ENCODE data around the gene LDLRAD2. TPM values are rescaled to one million over a fixed set of nuclear protein-coding genes. Genes with fewer than 3 reads are reported as not detected.
"Not testable (repeated sequence)": the region's sequence is repeated elsewhere in the genome, so short reads cannot be mapped to it uniquely, and the experiment has no call there.

LDLRAD2 gene
- total RNA-seq, 2 experiments from 2014 or later: not detected

DNA sequence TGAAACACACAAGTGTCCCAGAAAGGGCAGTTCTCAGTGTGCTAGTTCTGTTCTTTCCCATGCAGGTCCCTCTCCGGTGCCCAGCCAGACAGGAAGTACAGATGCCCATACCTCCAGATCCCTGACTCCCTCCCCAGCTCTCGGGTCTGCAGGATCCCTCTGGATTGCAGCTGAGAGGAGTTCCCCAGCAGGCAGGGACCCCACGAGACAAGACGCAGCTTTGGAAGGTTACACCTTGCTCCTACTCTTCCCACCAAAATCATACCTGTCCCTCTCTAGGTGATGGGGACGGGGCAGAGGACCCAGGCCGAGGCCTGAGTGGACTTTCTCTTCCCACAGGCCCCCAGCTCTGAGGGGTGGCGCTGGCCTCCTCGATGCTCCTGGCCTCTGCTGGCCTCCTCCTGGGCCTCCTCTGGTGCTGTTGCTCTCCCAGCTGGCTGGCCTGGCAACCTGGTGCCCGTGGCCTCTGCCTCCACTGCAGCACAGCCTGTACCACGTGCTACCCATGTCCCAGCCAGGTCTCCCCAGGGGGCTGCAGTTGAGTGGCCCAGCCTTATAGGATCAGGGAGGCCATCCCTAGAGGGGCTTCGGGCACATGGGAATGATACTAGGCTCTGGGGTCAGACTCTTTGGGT, 9.4 kb downstream of the LDLRAD2 start:
- no peaks in the 10 kb centered on the region for H3K36me3 Mint-ChIP-seq (ENCODE audit: low read depth)
- H3K9me3 Mint-ChIP-seq: no peaks in the 10 kb centered on the region
- no peak overlapping the region for H3K27ac Mint-ChIP-seq
- no peaks in the 10 kb centered on the region for H3K27me3 Mint-ChIP-seq
- ChIA-PET CTCF (interaction anchor here (0.9 kb wide), 1 partner anchor 247 kb away, joined by 4 read pairs; no protein-coding TSS in a partner anchor), POLR2A (no interaction called here)
- peaks cover 4% of the 10 kb centered on the region for H3K4me1 Mint-ChIP-seq
- DNase-seq: no peak
- H3K4me3 Mint-ChIP-seq: no peak overlapping the region

- CTCF ChIA-PET: interaction anchor here (0.9 kb wide), 1 partner anchor 246 kb away, joined by 4 read pairs; no protein-coding TSS in a partner anchor
- Mint-ChIP-seq H3K27ac (no peak overlapping the region), H3K9me3 (no peaks in the 10 kb centered on the region)
Observed at GRCh38 chr1:21822349-21822748, 10.3 kb downstream of the LDLRAD2 start.

GRCh38 chr1:21823206-21823979, 11.3 kb downstream of the LDLRAD2 start:
- POLR2A ChIA-PET: no interaction called here

More at GRCh38 chr1:21822349-21822748, 10.3 kb downstream of the LDLRAD2 start:
- H3K4me1 Mint-ChIP-seq: peaks cover 4% of the 10 kb centered on the region
- no peak for DNase-seq
- H3K4me3 Mint-ChIP-seq: no peak overlapping the region
- no peaks in the 10 kb centered on the region for H3K27me3 Mint-ChIP-seq
- no peaks in the 10 kb centered on the region for H3K36me3 Mint-ChIP-seq (ENCODE audit: low read depth)
- POLR2A ChIA-PET: no interaction called here

GRCh38 chr1:21823980-21824702, 12.1 kb downstream of the LDLRAD2 start:
- Mint-ChIP-seq H3K4me1 (no peaks in the 10 kb centered on the region), H3K4me3 (no peak overlapping the region), H3K9me3 (no peaks in the 10 kb centered on the region), H3K27ac (no peak overlapping the region), H3K36me3 (ENCODE audit: low read depth) (no peaks in the 10 kb centered on the region), H3K27me3 (no peaks in the 10 kb centered on the region)
- POLR2A ChIA-PET: no interaction called here
- DNase-seq: no peak
- CTCF ChIA-PET: interaction anchor here (0.6 kb wide), 1 partner anchor 18 kb away, joined by 5 read pairs; no protein-coding TSS in a partner anchor

More at GRCh38 chr1:21823206-21823979, 11.3 kb downstream of the LDLRAD2 start:
- Mint-ChIP-seq H3K4me1 (peaks cover 3% of the 10 kb centered on the region), H3K27me3 (no peaks in the 10 kb centered on the region), H3K9me3 (no peaks in the 10 kb centered on the region), H3K4me3 (no peak overlapping the region), H3K36me3 (ENCODE audit: low read depth) (no peaks in the 10 kb centered on the region), H3K27ac (no peak overlapping the region)
- DNase-seq: no peak
- CTCF ChIA-PET: no interaction called here

DNA sequence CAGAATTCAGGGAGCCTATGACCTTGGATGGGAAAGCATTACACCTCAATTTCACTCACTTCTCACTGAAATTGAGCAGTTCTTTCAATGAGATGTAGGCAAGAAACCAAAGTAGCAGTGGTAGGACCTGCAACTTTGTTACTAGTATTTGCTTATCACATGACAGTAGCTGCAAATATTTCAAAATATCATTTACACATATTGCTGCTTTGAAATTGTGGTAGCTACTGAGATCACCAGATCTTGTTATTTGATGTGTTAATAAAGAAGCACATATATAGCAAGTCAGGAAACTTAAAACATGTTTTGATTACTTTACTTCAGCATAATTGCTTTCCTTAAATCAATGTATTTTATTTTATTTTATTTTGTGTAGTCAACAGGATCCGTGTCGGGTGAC, 12.9 kb downstream of the LDLRAD2 start:
- CTCF ChIA-PET: no interaction called here
- Mint-ChIP-seq H3K27ac (no peak overlapping the region), H3K9me3 (no peaks in the 10 kb centered on the region), H3K36me3 (ENCODE audit: low read depth) (no peaks in the 10 kb centered on the region), H3K4me1 (no peaks in the 10 kb centered on the region), H3K27me3 (no peaks in the 10 kb centered on the region), H3K4me3 (no peak overlapping the region)
- POLR2A ChIA-PET: no interaction called here
- no peak for DNase-seq

DNA sequence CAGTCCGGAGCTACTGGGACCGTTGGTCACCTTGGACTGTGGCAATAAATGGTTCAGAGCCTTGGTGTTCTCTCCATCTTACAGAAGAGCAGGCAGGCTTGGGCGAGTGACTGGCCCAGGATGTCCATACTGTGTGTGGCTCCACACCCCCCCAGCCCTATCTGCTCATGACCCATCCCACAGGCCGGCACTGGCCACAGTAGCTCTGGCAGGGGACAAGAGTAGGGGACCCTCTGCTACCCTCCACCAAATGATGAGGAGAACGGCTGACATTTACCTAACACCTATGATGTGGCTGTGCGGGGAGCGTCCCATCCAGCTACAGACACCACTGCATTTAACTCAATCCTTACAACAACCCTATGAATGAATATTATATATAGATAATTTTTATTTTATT, 13.3 kb downstream of the LDLRAD2 start:
- H3K27ac Mint-ChIP-seq: no peak overlapping the region
- ChIA-PET CTCF (no interaction called here), POLR2A (no interaction called here)
- H3K4me1 Mint-ChIP-seq: no peaks in the 10 kb centered on the region
- H3K36me3 Mint-ChIP-seq (ENCODE audit: low read depth): no peaks in the 10 kb centered on the region
- no peaks in the 10 kb centered on the region for H3K9me3 Mint-ChIP-seq
- no peak for DNase-seq
- no peak overlapping the region for H3K4me3 Mint-ChIP-seq
- no peaks in the 10 kb centered on the region for H3K27me3 Mint-ChIP-seq

- H3K27me3 Mint-ChIP-seq; H3K4me3 Mint-ChIP-seq; POLR2A ChIA-PET; DNase-seq; H3K36me3 Mint-ChIP-seq (ENCODE audit: low read depth); H3K9me3 Mint-ChIP-seq; H3K27ac Mint-ChIP-seq; CTCF ChIA-PET; H3K4me1 Mint-ChIP-seq: not testable (repeated sequence)
Observed at GRCh38 chr1:21826694-21827093, 14.6 kb downstream of the LDLRAD2 start.

GRCh38 chr1:21827141-21827679, 15.1 kb downstream of the LDLRAD2 start:
- CTCF ChIA-PET: interaction anchor here (0.5 kb wide), 1 partner anchor 58 kb away, joined by 4 read pairs; no protein-coding TSS in a partner anchor
- DNase-seq: no peak

DNA sequence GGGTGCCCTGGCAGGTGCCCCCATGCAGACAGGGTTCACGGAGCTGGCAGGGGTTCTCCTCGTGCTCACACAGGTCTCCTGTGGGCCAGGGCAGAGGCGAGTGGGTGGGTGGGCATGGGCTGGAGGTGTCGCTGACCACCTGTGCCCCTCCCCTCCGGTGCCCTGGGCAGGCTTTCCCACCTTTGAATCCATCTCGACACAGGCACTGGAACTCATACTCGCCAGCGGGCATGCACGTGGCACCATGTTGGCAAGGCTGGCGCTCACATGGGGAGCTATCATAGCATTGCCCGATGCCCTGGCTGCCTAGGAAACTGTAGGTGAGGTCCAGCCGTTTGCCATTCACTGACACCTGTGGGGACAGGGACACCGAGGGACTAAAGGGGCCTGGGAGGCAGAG, 16.0 kb downstream of the LDLRAD2 start:
- DNase-seq: no peak
- POLR2A ChIA-PET: interaction anchor here (0.5 kb wide), 1 partner anchor 1355 kb away, joined by 3 read pairs; no protein-coding TSS in a partner anchor
- Mint-ChIP-seq H3K9me3 (no peaks in the 10 kb centered on the region), H3K27ac (no peak overlapping the region), H3K4me1 (no peaks in the 10 kb centered on the region), H3K27me3 (no peaks in the 10 kb centered on the region), H3K36me3 (ENCODE audit: low read depth) (peaks cover 3% of the 10 kb centered on the region), H3K4me3 (no peak overlapping the region)
- CTCF ChIA-PET: no interaction called here

More at GRCh38 chr1:21827141-21827679, 15.1 kb downstream of the LDLRAD2 start:
- no peaks in the 10 kb centered on the region for H3K4me1 Mint-ChIP-seq
- no peak overlapping the region for H3K4me3 Mint-ChIP-seq
- H3K36me3 Mint-ChIP-seq (ENCODE audit: low read depth): no peaks in the 10 kb centered on the region
- H3K27ac Mint-ChIP-seq: no peak overlapping the region
- no peaks in the 10 kb centered on the region for H3K9me3 Mint-ChIP-seq
- H3K27me3 Mint-ChIP-seq: no peaks in the 10 kb centered on the region
- POLR2A ChIA-PET: no interaction called here

- H3K4me3 Mint-ChIP-seq: no peak overlapping the region
- no peaks in the 10 kb centered on the region for H3K27me3 Mint-ChIP-seq
- ChIA-PET CTCF (interaction anchor here (0.6 kb wide), 1 partner anchor 481 kb away, joined by 3 read pairs; no protein-coding TSS in a partner anchor), POLR2A (no interaction called here)
- no peak for DNase-seq
- H3K9me3 Mint-ChIP-seq: peaks cover 1% of the 10 kb centered on the region
- H3K36me3 Mint-ChIP-seq (ENCODE audit: low read depth): peaks cover 3% of the 10 kb centered on the region
- H3K4me1 Mint-ChIP-seq: no peaks in the 10 kb centered on the region
- no peak overlapping the region for H3K27ac Mint-ChIP-seq
Observed at GRCh38 chr1:21828506-21829210, 16.6 kb downstream of the LDLRAD2 start.

DNA sequence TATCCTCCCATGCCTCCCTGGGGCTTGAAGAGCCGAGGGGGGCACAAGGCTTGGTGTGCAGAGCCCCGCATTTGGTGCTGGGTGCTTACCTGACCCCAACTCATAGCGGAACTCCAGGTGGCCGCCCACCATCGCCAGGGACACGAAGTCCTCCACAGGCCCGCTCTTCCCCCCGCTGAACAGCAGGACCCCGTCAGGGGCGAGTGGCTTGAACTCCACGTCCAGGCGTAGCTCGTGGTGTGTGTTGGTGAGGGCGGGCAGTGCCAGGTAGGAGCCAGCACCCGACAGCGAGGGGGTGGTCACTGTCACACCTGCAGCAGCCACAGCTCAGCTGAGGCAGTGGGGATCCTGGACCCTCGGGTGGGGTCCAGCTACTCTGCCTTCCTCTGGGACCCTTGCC, 17.2 kb downstream of the LDLRAD2 start:
- no peak for DNase-seq
- H3K4me3 Mint-ChIP-seq: no peak overlapping the region
- H3K27me3 Mint-ChIP-seq: no peaks in the 10 kb centered on the region
- POLR2A ChIA-PET: no interaction called here
- H3K9me3 Mint-ChIP-seq: peaks cover 8% of the 10 kb centered on the region
- H3K27ac Mint-ChIP-seq: no peak overlapping the region
- H3K4me1 Mint-ChIP-seq: no peaks in the 10 kb centered on the region
- CTCF ChIA-PET: interaction anchor here (0.6 kb wide), 1 partner anchor 481 kb away, joined by 3 read pairs; no protein-coding TSS in a partner anchor
- H3K36me3 Mint-ChIP-seq (ENCODE audit: low read depth): peaks cover 5% of the 10 kb centered on the region

DNA sequence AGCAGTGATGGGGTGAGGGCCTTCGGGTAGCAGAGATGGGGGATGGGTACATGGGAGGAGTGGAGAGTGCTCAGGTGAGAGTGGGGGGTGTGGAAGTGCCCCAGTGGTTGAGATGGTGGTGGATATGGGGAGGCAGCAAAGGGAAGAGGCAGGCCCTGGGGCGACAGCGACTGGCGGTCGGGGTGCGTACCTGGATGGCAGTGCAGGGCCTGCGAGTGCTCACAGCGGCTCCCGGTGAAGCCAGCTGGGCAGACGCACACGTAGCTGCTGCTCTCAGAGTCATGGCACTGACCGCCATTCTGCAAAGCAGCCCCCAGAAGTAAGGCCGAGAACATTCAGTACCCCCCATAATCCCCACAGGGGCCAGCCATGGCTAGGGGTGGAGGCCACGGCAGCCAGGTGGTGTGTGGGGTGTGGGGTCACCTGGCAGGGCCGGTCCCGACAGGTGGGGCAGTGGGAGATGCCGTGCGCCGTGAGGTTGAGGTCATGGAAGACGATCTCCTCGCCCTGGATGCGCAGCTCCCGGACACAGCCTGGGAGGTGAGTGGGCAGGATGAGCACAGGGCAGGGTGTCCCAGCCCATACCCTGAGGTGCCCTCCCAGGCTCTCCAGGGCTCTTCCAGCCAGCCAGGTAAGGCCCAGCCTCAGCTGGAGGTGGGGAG, 18.9 kb downstream of the LDLRAD2 start:
- POLR2A ChIA-PET: no interaction called here
- H3K9me3 Mint-ChIP-seq: peaks cover 15% of the 10 kb centered on the region
- H3K4me3 Mint-ChIP-seq: no peak overlapping the region
- peaks cover 11% of the 10 kb centered on the region for H3K36me3 Mint-ChIP-seq (ENCODE audit: low read depth)
- H3K27me3 Mint-ChIP-seq: no peaks in the 10 kb centered on the region
- H3K4me1 Mint-ChIP-seq: no peaks in the 10 kb centered on the region
- CTCF ChIA-PET: no interaction called here
- H3K27ac Mint-ChIP-seq: no peak overlapping the region
- no peak for DNase-seq
